CD4-positive, alpha-beta T cell (primary cell): ENCODE data around the gene DTX1. TPM values are rescaled to one million over a fixed set of nuclear protein-coding genes. Genes with fewer than 3 reads are reported as not detected.

Experiments used
- ATAC-seq: fragments of 200-7000 bp; cut with Tn5 transposase; one replicate; pipeline ENCODE4 v1.10.0; 2022; ENCODE audit warnings: mild to moderate bottlenecking; ENCODE audit not compliant: poor library complexity
- CTCF ChIA-PET: fragments of 350-600 bp; sonication (Branson Sonifier 250); formaldehyde crosslinking; loops from one replicate; lab custom pipeline; 2021; ENCODE audit warnings: antibody characterized with exemption, inconsistent platforms; lab: Charles Lee
- POLR2A ChIA-PET: fragments of 350-600 bp; sonication (Branson Sonifier 250); formaldehyde crosslinking; loops from one replicate; lab custom pipeline; 2021; ENCODE audit warnings: antibody characterized with exemption, inconsistent platforms; lab: Charles Lee
- DNase-seq, 14 experiments: peaks; one replicate each; pipeline ENCODE4 v3.0.0-alpha.2; 2013 to 2020; ENCODE audit warnings: mixed read lengths in 2 of 14
- H3K27ac ChIP-seq, 2 donors: one replicate each; pipeline versions ENCODE4 v1.5.1 to v1.7.0; 2013; ENCODE audit warnings: low read length in 2 of 2, low read depth in 1 of 2, mild to moderate bottlenecking in 1 of 2
- H3K27me3 ChIP-seq, 2 experiments: 1 replicate in 1 of 2; 2 replicates in 1 of 2; pipeline versions ENCODE4 v1.6.1 to v1.7.0; 2013; ENCODE audit warnings: low read length in 2 of 2, control low read depth in 1 of 2, mild to moderate bottlenecking in 1 of 2, moderate library complexity in 1 of 2; ENCODE audit not compliant: insufficient read depth in 2 of 2, control insufficient read depth in 1 of 2
- H3K36me3 ChIP-seq: one replicate; pipeline ENCODE4 v1.6.1; 2013; ENCODE audit warnings: low read length, control low read depth; ENCODE audit not compliant: insufficient read depth
- H3K4me1 ChIP-seq: one replicate; pipeline ENCODE4 v1.6.1; 2013; ENCODE audit warnings: low read length, control low read depth; ENCODE audit not compliant: insufficient read depth
- H3K4me3 ChIP-seq: one replicate; pipeline ENCODE4 v1.5.1; 2013; ENCODE audit warnings: mild to moderate bottlenecking, low read length, moderate library complexity
- H3K9me3 ChIP-seq, 2 experiments: 1 replicate in 1 of 2; 2 replicates in 1 of 2; pipeline versions ENCODE4 v1.6.1 to v1.7.0; 2013; ENCODE audit warnings: low read length in 2 of 2, mild to moderate bottlenecking in 2 of 2, control low read depth in 1 of 2, moderate library complexity in 1 of 2; ENCODE audit not compliant: control insufficient read depth in 1 of 2, insufficient read depth in 1 of 2
- H3K27ac Mint-ChIP-seq: one replicate; pipeline ENCODE4 v1.8.0; 2020; ENCODE audit warnings: mixed read lengths
- H3K27me3 Mint-ChIP-seq: one replicate; pipeline ENCODE4 v1.8.0; 2021; ENCODE audit warnings: mixed read lengths
- H3K36me3 Mint-ChIP-seq: one replicate; pipeline ENCODE4 v1.8.0; 2021; ENCODE audit warnings: low read depth, mixed read lengths
- H3K4me1 Mint-ChIP-seq: one replicate; pipeline ENCODE4 v1.8.0; 2021; ENCODE audit warnings: low read depth, mixed read lengths
- H3K4me3 Mint-ChIP-seq: one replicate; pipeline ENCODE4 v1.8.0; 2020; ENCODE audit warnings: mild to moderate bottlenecking, mixed read lengths
- H3K9me3 Mint-ChIP-seq: one replicate; pipeline ENCODE4 v1.8.0; 2020; ENCODE audit warnings: mixed read lengths
- intact Hi-C, 2 experiments: fragments of 100-400 bp; cut with DNase I in 1 of 2; cut with micrococcal nuclease in 1 of 2; formaldehyde crosslinking; loops; one replicate each; pipeline versions ENCODE4 v1.15.1 to v1.9.0; 2023 to 2025; cut with DNase I, micrococcal nuclease
- total RNA-seq, 174 experiments: library from RNA in 2 of 174; stranded (reverse) in 2 of 174; gene quantifications; one replicate each; pipeline ENCODE4 v1.2.3 and lab custom pipeline; 2021 to 2026
- TF ChIP-seq, protein P1 (sequence below): fragments of 200-600 bp; IDR thresholded peaks from one replicate; pipeline ENCODE4 v1.8.0; 2022; ENCODE audit warnings: antibody characterized with exemption, mild to moderate bottlenecking

The DTX1 gene
- total RNA-seq, 2 experiments from 2014 or later = 14.0 to 14.2 TPM

- intact Hi-C loops = loop anchor here (1.0 to 2.0 kb wide), 3 partner anchors 50 to 126 kb away; no protein-coding TSS in a partner anchor
- DNase-seq (peak; percentile 33 to 84 (median 52)), ATAC-seq (peak; percentile 85)
- TF ChIP-seq, protein P1, sequence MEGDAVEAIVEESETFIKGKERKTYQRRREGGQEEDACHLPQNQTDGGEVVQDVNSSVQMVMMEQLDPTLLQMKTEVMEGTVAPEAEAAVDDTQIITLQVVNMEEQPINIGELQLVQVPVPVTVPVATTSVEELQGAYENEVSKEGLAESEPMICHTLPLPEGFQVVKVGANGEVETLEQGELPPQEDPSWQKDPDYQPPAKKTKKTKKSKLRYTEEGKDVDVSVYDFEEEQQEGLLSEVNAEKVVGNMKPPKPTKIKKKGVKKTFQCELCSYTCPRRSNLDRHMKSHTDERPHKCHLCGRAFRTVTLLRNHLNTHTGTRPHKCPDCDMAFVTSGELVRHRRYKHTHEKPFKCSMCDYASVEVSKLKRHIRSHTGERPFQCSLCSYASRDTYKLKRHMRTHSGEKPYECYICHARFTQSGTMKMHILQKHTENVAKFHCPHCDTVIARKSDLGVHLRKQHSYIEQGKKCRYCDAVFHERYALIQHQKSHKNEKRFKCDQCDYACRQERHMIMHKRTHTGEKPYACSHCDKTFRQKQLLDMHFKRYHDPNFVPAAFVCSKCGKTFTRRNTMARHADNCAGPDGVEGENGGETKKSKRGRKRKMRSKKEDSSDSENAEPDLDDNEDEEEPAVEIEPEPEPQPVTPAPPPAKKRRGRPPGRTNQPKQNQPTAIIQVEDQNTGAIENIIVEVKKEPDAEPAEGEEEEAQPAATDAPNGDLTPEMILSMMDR = peak; percentile 75
- Histone ChIP-seq H3K4me3 (no peak overlapping the region), H3K36me3 (no peaks in the 10 kb centered on the region), H3K4me1 (peaks cover 14% of the 10 kb centered on the region), H3K27me3 (no peaks in the 10 kb centered on the region), H3K27ac (no peak overlapping the region), H3K9me3 (no peaks in the 10 kb centered on the region)
- H3K27me3 Mint-ChIP-seq = no peaks in the 10 kb centered on the region
- ChIA-PET POLR2A (interaction anchor here (0.8 to 0.9 kb wide), 2 partner anchors 22 to 105 kb away, joined by 3 read pairs; no protein-coding TSS in a partner anchor), CTCF (interaction anchor here (0.6 to 3.2 kb wide), 6 partner anchors 20 to 126 kb away, joined by 3 to 21 read pairs (median 4); no protein-coding TSS in a partner anchor)
- no peaks in the 10 kb centered on the region for H3K9me3 Mint-ChIP-seq
- peak overlapping the region; percentile 51 for H3K4me3 Mint-ChIP-seq
- H3K27ac Mint-ChIP-seq = no peak overlapping the region
- H3K4me1 Mint-ChIP-seq = peaks cover 51% of the 10 kb centered on the region
- H3K36me3 Mint-ChIP-seq = no peaks in the 10 kb centered on the region
Measured at GRCh38 chr12:113048716-113049127, 7.8 kb upstream of the DTX1 start.

GRCh38 chr12:113049976-113050742 is 6.4 kb upstream of the DTX1 start:
- Histone ChIP-seq H3K36me3 (no peaks in the 10 kb centered on the region), H3K4me1 (peaks cover 22% of the 10 kb centered on the region), H3K27ac (no peak overlapping the region), H3K27me3 (no peaks in the 10 kb centered on the region), H3K9me3 (no peaks in the 10 kb centered on the region), H3K4me3 (no peak overlapping the region)
- Mint-ChIP-seq H3K4me3 (no peak overlapping the region), H3K4me1 (peaks cover 60% of the 10 kb centered on the region), H3K27ac (no peak overlapping the region), H3K27me3 (no peaks in the 10 kb centered on the region), H3K36me3 (no peaks in the 10 kb centered on the region), H3K9me3 (no peaks in the 10 kb centered on the region)
- DNase-seq (peak in 1 of 14 experiments; percentile 25), ATAC-seq (no peak)
- POLR2A ChIA-PET = interaction anchor here (1.2 kb wide), 1 partner anchor 42 kb away, joined by 3 read pairs; no protein-coding TSS in a partner anchor
- TF ChIP-seq, protein P1 = no peak
- CTCF ChIA-PET = interaction anchor here (1.3 to 3.2 kb wide), 2 partner anchors 49 to 124 kb away, joined by 5 to 21 read pairs; no protein-coding TSS in a partner anchor
- intact Hi-C loops = loop anchor here (2.0 to 10.0 kb wide), 2 partner anchors 103 to 105 kb away; no protein-coding TSS in a partner anchor

- DNase-seq (no peak), ATAC-seq (no peak)
- CTCF ChIA-PET = interaction anchor here (3.2 kb wide), 1 partner anchor 123 kb away, joined by 21 read pairs; no protein-coding TSS in a partner anchor
- Histone ChIP-seq H3K9me3 (no peaks in the 10 kb centered on the region), H3K27me3 (no peaks in the 10 kb centered on the region), H3K4me1 (peaks cover 29% of the 10 kb centered on the region), H3K27ac (no peak overlapping the region), H3K4me3 (no peak overlapping the region), H3K36me3 (no peaks in the 10 kb centered on the region)
- Mint-ChIP-seq H3K27me3 (no peaks in the 10 kb centered on the region), H3K4me3 (no peak overlapping the region), H3K27ac (no peak overlapping the region), H3K4me1 (peaks cover 62% of the 10 kb centered on the region), H3K36me3 (no peaks in the 10 kb centered on the region), H3K9me3 (no peaks in the 10 kb centered on the region)
- POLR2A ChIA-PET = no interaction called here
- intact Hi-C loops = loop anchor here in 1 of 2 experiments (10.0 kb wide), 1 partner anchor 104 kb away; no protein-coding TSS in a partner anchor
- TF ChIP-seq, protein P1 = no peak
Measured at GRCh38 chr12:113050795-113051194, 5.7 kb upstream of the DTX1 start.
